Measurements from ENCODE around the gene RHBDL3.
A peak's percentile ranks its signal among the peaks of the same experiment; 100 is the strongest.
"Not testable (repeated sequence)": the region's sequence is repeated elsewhere in the genome, so short reads cannot be mapped to it uniquely, and the experiment has no call there.

Gene RHBDL3

GRCh38 chr17:32323811-32324491, 58.3 kb downstream of the RHBDL3 start:
- DNase-seq (ENCODE audit: low spot score) = no peak

- no peak for DNase-seq (ENCODE audit: low spot score)
Measured at GRCh38 chr17:32327911-32328310, 62.3 kb downstream of the RHBDL3 start.

DNA sequence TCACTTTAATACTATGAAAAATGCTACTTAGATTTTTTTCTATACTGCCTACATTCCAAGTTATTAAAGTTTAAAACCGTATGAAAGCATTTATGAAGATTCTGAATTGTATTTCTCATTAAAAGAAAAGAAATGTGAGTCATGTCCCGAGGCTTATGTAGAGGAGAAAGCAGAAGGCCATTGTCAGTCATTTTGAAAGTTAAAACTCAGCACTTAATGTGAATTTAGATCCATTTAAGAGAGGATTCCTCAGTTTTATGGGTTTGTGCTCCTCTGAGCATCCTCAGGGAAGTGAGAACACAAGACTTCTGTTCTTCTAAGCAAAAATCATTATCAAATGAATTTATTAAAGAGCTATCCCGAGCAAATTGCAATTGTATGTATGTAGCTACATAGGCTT, 64.5 kb downstream of the RHBDL3 start:
- no peak for DNase-seq (ENCODE audit: low spot score)

GRCh38 chr17:32331243-32332040, 65.8 kb downstream of the RHBDL3 start:
- DNase-seq (ENCODE audit: low spot score) = no peak

DNA sequence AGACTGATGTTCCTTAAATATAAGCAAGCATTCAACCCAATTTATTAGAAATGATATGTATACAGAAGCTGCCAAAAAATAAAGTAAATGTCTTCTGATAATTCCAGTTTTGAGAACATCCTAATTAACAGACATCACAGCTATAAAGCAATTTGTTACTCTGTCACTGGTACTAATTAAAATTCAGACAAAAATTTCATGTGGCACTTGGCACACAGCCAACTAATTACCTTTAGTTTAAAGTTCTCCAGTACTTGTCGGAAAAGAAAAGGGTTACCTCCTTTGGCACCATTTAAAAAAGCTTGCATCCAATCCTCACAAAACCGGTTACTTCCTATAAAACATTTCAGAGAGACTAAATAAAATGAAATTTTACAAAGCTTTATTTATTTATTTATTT, 67.6 kb downstream of the RHBDL3 start:
- no peak for DNase-seq (ENCODE audit: low spot score)

- no peak for DNase-seq (ENCODE audit: low spot score)
Measured at GRCh38 chr17:32335046-32335445, 69.4 kb downstream of the RHBDL3 start.

DNA sequence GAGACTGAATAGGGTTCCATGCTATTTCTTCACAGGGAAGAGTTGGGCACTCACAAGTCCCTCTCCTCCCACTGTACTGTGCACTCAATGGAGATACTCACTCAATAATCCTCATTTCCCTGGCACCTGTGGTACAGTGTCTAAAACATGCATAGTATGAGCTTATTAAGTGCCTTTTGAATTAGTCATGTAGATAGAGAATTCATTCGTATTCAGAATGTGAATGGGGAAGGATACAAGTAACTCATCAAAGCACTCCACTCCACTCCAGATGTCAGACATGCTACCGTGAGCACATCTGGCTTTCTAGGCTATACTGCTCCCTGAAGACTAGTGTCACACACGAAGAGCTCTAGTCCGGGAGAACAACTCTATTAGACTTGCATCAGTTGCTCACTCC, 70.1 kb downstream of the RHBDL3 start:
- no peak for DNase-seq (ENCODE audit: low spot score)

DNA sequence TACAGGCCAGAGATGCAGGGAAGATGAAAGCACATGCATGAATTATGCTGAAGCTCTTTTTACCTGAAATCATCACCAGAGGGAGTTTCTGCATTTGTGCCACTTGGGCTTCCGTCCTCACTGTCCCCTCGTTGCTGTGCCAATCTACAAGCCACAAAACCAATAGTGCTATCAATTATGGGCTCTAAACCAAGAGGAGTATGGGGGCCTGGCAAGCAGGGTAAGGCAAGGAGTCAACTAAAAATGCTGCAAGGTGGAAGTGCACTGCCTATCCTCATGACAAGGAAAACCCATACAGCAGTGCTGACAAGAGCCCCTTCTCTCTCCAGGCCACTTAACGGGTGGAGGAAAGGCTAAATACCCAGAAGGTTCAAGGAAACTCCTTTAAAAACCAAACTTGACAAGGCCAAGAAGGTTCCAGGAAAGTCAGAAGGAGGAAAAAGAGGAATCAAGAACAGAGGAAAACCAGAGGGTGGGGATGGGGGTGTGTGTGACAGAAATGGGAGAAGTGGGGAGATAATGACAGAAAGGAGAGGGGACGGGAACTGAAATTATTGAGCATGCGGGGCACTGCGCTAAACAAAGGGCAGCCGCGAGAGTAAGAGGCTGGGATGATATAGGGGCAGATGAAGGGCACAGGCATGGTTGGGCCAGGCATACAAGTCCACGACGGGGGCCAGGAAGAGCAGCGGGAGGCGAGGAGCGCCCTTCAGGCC, 75.7 kb downstream of the RHBDL3 start:
- DNase-seq (ENCODE audit: low spot score) = no peak

DNA sequence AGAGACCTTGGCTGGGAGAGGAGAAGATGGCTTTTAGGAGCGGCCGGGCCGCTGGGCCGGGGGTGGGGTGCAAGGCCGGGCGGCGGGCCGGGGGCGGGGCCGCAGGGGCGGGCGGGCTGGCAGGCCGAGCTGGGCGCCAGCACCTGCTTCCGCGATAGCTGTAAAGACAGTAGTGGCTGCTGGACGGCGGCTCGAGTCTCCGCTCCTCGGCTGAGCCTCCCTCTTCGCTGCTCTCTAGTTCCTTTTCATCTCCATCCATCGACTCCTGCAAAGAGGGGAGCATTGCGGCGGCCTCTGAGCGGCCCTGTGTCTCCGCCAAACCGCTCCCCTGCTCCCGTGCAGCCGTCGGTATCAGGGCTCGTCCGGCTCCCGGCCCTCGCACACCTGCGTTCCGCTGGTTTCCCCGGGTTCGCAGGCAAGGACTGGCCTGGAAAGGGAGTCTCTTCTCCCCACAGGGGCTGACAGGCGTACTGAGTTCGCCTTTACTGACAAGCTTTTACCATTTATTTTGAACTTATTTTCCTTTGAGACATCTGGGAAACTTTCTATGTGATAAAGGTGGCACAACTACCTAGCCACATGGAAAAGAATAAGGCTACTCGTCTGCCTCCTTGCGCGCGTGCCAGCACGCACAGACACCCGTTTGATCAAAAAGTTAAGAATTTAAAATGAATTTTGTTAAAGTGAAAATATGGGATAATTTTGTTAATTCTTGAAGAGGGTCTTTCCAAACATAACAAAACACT, 76.4 kb downstream of the RHBDL3 start, which contains the start of gene C17orf75:
Gene C17orf75 (minus strand): TSS at position 317 of the 746 bp plus-strand sequence. CDS start 34 bp downstream, at position 283.
- DNase-seq (ENCODE audit: low spot score) = peak; percentile 89

- DNase-seq (ENCODE audit: low spot score) = no peak
Measured at GRCh38 chr17:32342603-32343325, 77.1 kb downstream of the RHBDL3 start.

DNA sequence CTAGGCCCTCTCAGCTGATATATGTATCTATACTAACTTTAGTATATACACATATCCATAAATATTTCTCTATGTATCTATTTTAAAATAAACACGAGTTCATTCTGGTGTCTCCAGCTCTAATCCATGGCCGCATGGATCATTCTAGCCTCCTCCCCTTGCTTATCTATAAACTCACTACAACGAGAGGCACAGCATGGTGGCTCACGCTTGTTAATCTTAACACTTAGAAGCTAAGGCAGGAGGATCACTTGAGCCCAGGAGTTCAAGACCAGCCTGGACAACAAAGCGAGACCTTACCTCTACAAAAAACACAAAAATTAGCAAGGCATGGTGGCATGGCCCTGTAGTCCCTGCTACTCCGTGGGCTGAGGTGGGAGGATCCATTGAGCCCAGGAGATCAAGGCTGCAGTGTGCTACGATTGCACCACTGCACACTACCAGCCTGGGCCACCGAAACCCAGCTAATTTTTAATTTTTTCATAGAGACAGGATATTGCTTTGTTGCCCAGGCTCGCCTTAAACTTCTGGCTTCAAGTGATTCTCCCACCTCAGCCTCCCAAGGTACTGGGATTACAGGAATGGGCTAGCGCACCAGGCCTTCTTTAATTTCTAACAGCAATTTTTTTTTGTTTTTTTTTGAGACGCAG, 80.4 kb downstream of the RHBDL3 start:
- no peak for DNase-seq (ENCODE audit: low spot score)

GRCh38 chr17:32348483-32348800, 82.8 kb downstream of the RHBDL3 start:
- no peak for DNase-seq (ENCODE audit: low spot score)

- no peak for DNase-seq (ENCODE audit: low spot score)
Measured at GRCh38 chr17:32349503-32349853, 83.8 kb downstream of the RHBDL3 start.

DNA sequence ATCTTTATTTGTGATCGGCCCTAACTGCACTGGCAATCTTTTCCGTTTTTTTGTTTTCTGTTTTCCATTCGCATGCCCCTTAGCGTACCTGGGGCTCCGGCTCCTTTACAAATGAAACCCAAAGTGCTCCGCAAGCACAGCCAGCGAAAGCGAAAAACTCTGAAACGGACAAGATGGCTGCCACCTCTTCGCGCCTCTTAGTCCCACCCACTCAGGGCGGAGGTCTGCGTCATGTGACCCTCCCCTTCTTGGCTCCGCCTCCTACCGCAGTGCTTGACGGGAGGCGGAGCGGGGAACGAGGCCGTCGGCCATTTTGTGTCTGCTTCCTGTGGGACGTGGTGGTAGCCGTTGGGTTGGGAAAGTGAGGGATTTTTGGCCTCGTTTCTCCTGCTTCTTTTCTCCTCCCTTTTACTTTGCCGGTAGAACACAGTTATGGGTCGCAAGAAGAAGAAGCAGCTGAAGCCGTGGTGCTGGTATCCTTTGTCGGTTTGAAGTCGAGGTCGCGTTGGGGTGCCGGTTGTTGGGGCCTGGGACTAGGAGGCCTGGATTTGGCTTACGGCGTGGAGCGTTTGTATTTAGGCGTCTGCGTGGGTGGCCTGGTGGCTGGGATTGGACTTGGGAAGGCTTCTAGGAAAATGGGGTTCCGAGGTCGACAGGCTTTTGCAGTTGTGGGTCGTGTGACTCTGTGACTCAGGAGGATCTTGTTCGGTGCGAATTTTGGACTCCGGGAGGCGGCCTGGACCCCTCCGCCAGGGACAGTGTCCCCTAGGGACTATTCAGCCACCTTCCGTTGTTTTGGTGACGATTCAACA, 84.4 kb downstream of the RHBDL3 start, which contains the start of gene ZNF207:
Gene ZNF207 (plus strand): TSS at position 304 of the 812 bp plus-strand sequence. CDS start 129 bp downstream, at position 433.
- peak; percentile 98 for DNase-seq (ENCODE audit: low spot score)

DNA sequence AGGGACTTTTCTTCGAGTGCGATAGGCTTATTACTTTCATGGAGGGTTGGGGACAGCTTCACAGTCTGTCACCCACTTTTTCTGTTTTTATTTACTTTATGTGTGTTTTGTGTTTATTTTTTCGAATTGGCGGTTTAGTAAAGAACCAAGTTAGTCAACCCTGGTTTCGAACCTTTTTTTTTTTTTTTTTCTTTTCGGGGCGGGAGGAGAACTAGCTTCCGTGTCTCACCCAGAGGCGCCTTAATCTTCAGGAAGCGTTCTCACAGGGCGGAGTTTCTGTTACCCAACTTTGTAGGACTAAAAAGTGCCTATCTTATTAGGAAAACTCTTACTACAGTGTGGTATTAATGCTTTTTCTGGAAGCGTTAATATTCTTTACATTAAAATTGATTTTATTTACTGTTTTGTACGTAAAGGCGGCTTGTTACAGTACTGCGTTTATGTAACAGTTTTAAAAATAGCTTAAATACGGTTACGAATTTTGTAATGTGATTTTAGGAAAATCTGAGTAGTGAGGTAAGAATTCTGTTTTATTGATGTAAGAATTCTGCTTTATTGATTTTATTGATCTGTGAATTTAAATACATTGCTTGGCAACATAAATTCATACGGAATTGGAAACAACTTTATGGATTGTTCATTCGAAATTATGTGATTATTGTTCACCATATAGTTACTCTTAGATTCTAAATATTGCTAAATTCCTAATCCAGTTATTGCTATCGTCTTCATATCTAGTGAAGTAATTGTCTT, 85.2 kb downstream of the RHBDL3 start:
- no peak for DNase-seq (ENCODE audit: low spot score)

GRCh38 chr17:32352734-32353133, 87.1 kb downstream of the RHBDL3 start:
- DNase-seq (ENCODE audit: low spot score) = not testable (repeated sequence)

DNA sequence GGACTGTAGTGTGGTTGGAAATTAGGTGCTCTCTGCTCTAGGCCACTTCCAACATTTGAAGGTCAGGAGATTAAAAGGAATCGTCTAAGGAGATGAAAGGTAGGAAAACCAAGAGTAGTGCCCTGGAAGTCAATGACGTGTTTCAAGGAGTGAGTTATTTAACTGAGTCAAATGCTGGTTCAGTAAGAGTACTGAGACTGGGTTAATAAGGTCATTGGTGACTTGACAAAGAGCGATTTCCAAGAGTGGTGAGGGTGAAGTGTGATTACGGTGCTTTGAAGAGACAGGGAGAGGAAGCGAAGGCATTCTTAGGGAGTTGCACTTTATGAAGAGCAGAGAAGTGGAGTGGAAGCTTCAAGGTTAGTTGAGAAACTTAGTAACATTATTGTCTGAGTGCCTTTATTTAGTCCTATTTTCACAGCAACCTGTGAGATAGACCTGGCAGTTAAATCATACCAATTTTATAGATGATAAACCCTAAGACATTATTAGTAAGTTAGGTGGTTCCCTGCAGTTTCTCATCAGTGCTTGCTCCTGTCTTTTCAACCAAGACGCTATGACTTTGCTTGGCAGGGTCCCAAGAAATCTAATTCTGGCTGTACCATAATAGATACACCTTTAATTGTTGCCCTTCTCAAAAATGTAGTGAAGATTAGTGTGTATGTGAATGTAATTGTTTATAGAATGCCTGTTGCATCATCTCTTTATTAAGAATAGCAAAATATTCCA, 90.2 kb downstream of the RHBDL3 start:
- no peak for DNase-seq (ENCODE audit: low spot score)

- DNase-seq (ENCODE audit: low spot score) = no peak
Measured at GRCh38 chr17:32356378-32356743, 90.7 kb downstream of the RHBDL3 start.

DNA sequence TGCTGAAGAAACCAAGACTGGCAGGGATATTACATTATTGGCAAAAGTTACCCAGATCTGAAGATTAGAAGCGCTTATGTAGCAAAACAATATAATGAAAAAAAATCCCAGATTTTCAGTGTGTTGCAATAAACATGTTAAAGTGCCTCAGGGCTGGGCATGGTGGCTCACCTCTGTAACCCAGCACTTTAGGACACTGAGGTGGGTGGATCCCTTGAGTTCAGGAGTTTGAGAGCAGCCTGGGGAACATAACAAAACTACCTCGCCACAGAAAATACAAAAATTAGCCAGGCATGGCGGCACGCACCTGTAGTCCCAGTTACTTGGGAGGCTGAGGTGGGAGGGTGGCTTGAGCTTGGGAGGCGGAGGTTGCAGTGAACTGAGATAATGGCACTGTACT, 91.1 kb downstream of the RHBDL3 start:
- DNase-seq (ENCODE audit: low spot score) = no peak

Measured in ecto neural progenitor cell (in vitro differentiated cells).